Erythroblast (primary cell): Measurements from ENCODE around the gene ADH4.

Experiments
- GATA1 ChIP-seq: IDR thresholded peaks from 2 replicates; pipeline ENCODE4 v1.6.1; 2011; ENCODE audit warnings: low read depth, mild to moderate bottlenecking, control low read depth, low read length, moderate library complexity
- POLR2A ChIP-seq: IDR thresholded peaks from 2 replicates; pipeline ENCODE4 v1.6.1; 2011; ENCODE audit warnings: mild to moderate bottlenecking, low read length

DNA sequence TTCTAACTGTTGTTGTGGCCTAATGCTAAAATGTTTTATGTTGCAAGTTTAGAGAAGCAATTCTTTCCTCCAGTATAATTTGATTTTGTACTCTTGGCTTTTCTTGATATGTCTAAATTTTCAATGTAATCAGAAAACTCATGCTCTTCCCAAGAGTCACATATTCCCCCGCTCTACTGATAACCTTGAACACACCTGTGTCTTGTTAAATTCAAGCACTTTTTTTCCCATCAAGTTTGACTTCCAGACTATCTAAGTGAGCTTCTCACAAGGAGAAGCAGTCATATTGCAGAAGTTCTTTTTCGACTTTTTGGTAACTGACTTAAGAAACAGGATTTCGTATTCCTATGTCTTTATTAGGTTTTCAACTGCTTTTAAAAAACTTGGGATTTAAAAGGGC is 7.4 kb upstream of the ADH4 start:
- no peak for TF ChIP-seq POLR2A
- no peak for TF ChIP-seq GATA1
